ENCODE data around the gene LANCL2. TPM values are rescaled to one million over a fixed set of nuclear protein-coding genes. Genes with fewer than 3 reads are reported as not detected.

Gene LANCL2, protein sequence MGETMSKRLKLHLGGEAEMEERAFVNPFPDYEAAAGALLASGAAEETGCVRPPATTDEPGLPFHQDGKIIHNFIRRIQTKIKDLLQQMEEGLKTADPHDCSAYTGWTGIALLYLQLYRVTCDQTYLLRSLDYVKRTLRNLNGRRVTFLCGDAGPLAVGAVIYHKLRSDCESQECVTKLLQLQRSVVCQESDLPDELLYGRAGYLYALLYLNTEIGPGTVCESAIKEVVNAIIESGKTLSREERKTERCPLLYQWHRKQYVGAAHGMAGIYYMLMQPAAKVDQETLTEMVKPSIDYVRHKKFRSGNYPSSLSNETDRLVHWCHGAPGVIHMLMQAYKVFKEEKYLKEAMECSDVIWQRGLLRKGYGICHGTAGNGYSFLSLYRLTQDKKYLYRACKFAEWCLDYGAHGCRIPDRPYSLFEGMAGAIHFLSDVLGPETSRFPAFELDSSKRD
- 9.3 TPM for polyA plus RNA-seq (2012; ENCODE audit: low read depth, missing spikeins)

GRCh38 chr7:55365205-55365674, at the start of gene LANCL2:
TSS of gene LANCL2 (plus strand) at chr7:55365337. CDS start at chr7:55366026, 689 bp downstream.
- DNase-seq (ENCODE audit: insufficient read length, low spot score), result no peak
- no peak for FAIRE-seq
- TF ChIP-seq POLR2AphosphoS5 (IDR thresholded peaks at IDR 0.05; ENCODE audit: low read depth, low read length) (no peak), PAX5 (IDR thresholded peaks at IDR 0.05; ENCODE audit: insufficient read depth, low read length, severe bottlenecking) (no peak), POLR2A (IDR thresholded peaks at IDR 0.05; ENCODE audit: low read depth, low read length) (no peak), SPI1 (IDR thresholded peaks at IDR 0.05; ENCODE audit: low read depth, low read length) (no peak), POU2F2 (IDR thresholded peaks at IDR 0.05; ENCODE audit: low read depth, low read length) (no peak), TAF1 (IDR thresholded peaks at IDR 0.05; ENCODE audit: low read depth, low read length) (no peak)

DNA sequence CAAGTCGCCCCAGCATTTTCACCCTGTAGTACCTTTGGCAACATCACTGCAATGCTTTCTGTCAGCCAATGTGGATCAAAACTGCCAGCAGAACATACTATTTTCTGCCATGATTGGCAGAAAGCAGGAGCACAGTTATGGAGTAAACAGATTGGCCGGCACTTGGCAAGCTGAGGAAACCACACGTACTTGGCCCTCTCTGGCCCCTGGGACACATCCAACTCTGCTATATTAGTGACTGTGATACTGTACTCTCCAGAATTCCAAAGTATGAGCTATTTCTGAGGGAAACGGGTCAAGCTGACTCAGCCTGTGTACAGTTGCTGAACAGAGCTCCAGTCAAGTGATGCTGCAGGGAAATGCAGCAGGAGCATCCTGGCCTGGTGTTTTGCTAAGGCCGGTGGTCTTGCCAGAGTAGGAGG, 39.8 kb upstream of the LANCL2 start:
- FAIRE-seq, result no peak
- TF ChIP-seq POLR2AphosphoS5 (IDR thresholded peaks at IDR 0.05; ENCODE audit: low read depth, low read length) (no peak), SPI1 (IDR thresholded peaks at IDR 0.05; ENCODE audit: low read depth, low read length) (no peak), POLR2A (IDR thresholded peaks at IDR 0.05; ENCODE audit: low read depth, low read length) (no peak), PAX5 (IDR thresholded peaks at IDR 0.05; ENCODE audit: insufficient read depth, low read length, severe bottlenecking) (no peak), TAF1 (IDR thresholded peaks at IDR 0.05; ENCODE audit: low read depth, low read length) (no peak), POU2F2 (IDR thresholded peaks at IDR 0.05; ENCODE audit: low read depth, low read length) (no peak)
- DNase-seq (ENCODE audit: insufficient read length, low spot score), result no peak

DNA sequence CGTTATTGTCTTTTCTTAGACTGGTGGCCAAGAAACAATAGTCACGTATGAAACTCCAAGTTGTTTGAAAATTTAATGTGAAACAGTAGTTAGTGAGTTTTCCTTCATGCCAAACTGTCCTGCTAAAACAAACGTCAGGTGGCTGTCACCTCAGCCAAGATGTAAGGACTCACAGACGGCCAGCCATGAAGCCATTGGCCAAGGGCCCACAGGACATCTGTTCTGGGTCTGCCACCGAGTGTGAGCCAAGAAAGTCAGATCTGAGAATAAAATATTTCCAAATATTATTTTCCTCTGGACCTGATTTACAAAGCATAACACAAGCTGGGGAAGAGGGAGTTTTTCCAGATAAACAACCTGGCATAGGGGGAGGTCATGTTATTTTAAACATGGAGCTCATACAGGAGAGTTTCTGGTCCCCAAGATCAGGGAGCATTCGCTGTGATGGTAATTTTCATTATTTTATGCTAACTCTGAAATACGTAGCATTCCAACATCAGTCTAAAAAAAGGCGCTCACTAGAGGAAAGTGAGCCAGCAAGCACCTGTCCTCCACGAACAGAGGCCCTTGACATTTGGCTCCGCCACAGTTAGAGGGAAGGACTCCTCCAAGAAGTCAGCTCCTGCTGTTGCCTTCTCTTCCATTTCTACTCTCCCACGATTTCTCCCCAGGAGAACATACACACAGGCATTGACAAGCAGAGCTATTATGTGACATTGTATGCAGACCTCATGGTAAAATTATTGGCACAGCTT, 38.9 kb upstream of the LANCL2 start:
- DNase-seq (ENCODE audit: insufficient read length, low spot score), result no peak
- FAIRE-seq, result no peak

DNA sequence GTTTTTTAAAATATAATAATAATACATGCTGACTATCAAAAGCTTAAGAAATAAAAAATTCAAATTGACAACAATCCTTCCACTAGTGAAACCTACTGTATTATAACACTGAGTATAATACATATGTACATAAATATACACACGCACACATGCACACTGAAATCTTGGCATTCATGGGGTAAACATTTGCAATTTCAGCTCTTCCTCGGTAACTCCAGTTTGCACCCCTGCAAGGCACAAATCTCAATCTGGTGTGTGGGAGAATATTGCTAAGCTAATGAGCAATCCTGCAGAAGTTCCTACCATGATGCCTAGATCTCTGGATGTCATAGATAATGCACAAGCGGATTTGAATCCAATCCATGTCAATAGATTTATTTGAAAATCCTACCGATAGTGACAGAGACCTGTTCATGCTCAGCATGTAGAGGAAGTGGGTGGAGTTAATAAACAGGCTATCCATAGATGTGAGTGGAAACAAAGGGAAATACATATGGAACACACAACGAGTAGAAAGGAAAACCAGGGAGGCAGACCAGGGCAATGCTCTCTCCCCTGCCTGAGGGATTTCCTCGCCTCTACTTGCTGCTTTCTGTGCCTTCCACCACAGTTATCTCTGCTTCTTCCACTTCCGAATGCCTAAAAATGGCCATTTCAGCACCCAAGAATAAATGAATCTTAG, 38.1 kb upstream of the LANCL2 start:
- FAIRE-seq (no peak), DNase-seq (ENCODE audit: insufficient read length, low spot score) (no peak)
- no peak for TF ChIP-seq POLR2AphosphoS5 (IDR thresholded peaks at IDR 0.05; ENCODE audit: low read depth, low read length)
- no peak for TF ChIP-seq TAF1 (IDR thresholded peaks at IDR 0.05; ENCODE audit: low read depth, low read length)
- no peak for TF ChIP-seq POLR2A (IDR thresholded peaks at IDR 0.05; ENCODE audit: low read depth, low read length)
- no peak for TF ChIP-seq POU2F2 (IDR thresholded peaks at IDR 0.05; ENCODE audit: low read depth, low read length)
- TF ChIP-seq PAX5 (IDR thresholded peaks at IDR 0.05; ENCODE audit: insufficient read depth, low read length, severe bottlenecking), result no peak
- TF ChIP-seq SPI1 (IDR thresholded peaks at IDR 0.05; ENCODE audit: low read depth, low read length), result no peak

More for the DNA sequence above, 38.9 kb upstream of the LANCL2 start:
- no peak for TF ChIP-seq SPI1 (IDR thresholded peaks at IDR 0.05; ENCODE audit: low read depth, low read length)
- no peak for TF ChIP-seq POLR2AphosphoS5 (IDR thresholded peaks at IDR 0.05; ENCODE audit: low read depth, low read length)
- no peak for TF ChIP-seq POU2F2 (IDR thresholded peaks at IDR 0.05; ENCODE audit: low read depth, low read length)
- no peak for TF ChIP-seq PAX5 (IDR thresholded peaks at IDR 0.05; ENCODE audit: insufficient read depth, low read length, severe bottlenecking)
- TF ChIP-seq TAF1 (IDR thresholded peaks at IDR 0.05; ENCODE audit: low read depth, low read length), result no peak
- no peak for TF ChIP-seq POLR2A (IDR thresholded peaks at IDR 0.05; ENCODE audit: low read depth, low read length)

GRCh38 chr7:55335151-55335550, 30.0 kb upstream of the LANCL2 start:
- TF ChIP-seq POU2F2 (IDR thresholded peaks at IDR 0.05; ENCODE audit: low read depth, low read length), result no peak
- no peak for TF ChIP-seq SPI1 (IDR thresholded peaks at IDR 0.05; ENCODE audit: low read depth, low read length)
- TF ChIP-seq PAX5 (IDR thresholded peaks at IDR 0.05; ENCODE audit: insufficient read depth, low read length, severe bottlenecking), result no peak
- DNase-seq (ENCODE audit: insufficient read length, low spot score) (no peak), FAIRE-seq (no peak)

DNA sequence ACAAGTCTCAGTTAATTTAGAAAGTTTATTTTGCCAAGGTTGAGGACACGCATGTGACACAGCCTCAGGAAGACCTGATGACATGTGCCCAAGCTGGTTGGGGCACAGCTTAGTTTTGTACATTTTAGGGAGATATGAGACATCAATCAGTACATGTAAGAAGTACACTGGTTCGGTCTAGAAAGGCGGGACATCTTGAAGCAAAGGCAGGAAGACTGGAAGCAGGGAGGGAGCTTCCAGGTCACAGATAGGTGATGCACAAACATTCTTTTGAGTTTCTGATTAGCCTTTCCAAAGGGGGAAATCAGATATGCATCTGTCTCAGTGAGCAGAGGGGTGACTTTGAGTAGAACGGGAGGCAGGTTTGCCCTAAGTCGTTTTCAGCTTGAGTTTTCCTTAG, 29.4 kb upstream of the LANCL2 start:
- DNase-seq (ENCODE audit: insufficient read length, low spot score) (no peak), FAIRE-seq (no peak)
- TF ChIP-seq POLR2A (IDR thresholded peaks at IDR 0.05; ENCODE audit: low read depth, low read length) (no peak), TAF1 (IDR thresholded peaks at IDR 0.05; ENCODE audit: low read depth, low read length) (no peak), SPI1 (IDR thresholded peaks at IDR 0.05; ENCODE audit: low read depth, low read length) (no peak), PAX5 (IDR thresholded peaks at IDR 0.05; ENCODE audit: insufficient read depth, low read length, severe bottlenecking) (no peak), POLR2AphosphoS5 (IDR thresholded peaks at IDR 0.05; ENCODE audit: low read depth, low read length) (no peak), POU2F2 (IDR thresholded peaks at IDR 0.05; ENCODE audit: low read depth, low read length) (no peak)

DNA sequence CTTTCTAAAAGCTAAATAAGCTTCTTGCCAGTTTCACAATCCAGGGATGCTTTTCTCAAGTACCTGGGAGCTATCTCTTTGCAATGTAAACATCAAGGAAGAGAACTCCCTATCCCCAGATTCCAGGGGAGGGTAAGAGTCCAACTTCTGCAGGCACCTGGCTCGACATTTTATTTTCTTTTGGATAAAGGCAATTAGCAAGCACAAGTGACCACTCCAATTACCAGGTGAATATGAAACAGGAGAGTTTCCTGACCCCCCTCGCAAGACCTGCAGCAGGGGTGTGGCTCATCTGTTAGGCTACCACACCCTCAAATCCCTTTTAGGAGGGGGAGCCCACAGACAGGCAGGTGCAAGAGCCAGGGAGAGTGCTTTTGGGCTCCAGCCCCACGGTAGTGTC, 28.6 kb upstream of the LANCL2 start:
- no peak for DNase-seq (ENCODE audit: insufficient read length, low spot score)
- no peak for TF ChIP-seq PAX5 (IDR thresholded peaks at IDR 0.05; ENCODE audit: insufficient read depth, low read length, severe bottlenecking)
- TF ChIP-seq POLR2AphosphoS5 (IDR thresholded peaks at IDR 0.05; ENCODE audit: low read depth, low read length), result no peak
- no peak for TF ChIP-seq TAF1 (IDR thresholded peaks at IDR 0.05; ENCODE audit: low read depth, low read length)
- TF ChIP-seq SPI1 (IDR thresholded peaks at IDR 0.05; ENCODE audit: low read depth, low read length), result no peak
- TF ChIP-seq POU2F2 (IDR thresholded peaks at IDR 0.05; ENCODE audit: low read depth, low read length), result no peak
- FAIRE-seq, result no peak

- DNase-seq (ENCODE audit: insufficient read length, low spot score) (no peak), FAIRE-seq (no peak)
- TF ChIP-seq PAX5 (IDR thresholded peaks at IDR 0.05; ENCODE audit: insufficient read depth, low read length, severe bottlenecking) (no peak), SPI1 (IDR thresholded peaks at IDR 0.05; ENCODE audit: low read depth, low read length) (no peak), POLR2AphosphoS5 (IDR thresholded peaks at IDR 0.05; ENCODE audit: low read depth, low read length) (no peak)
Observed at GRCh38 chr7:55339033-55340000, 25.8 kb upstream of the LANCL2 start.
